GM23248 (cell line): ENCODE data around the gene PAIP2.

Experiments
- EZH2 ChIP-seq: fragments of 200-600 bp; sonication (generic); IDR thresholded peaks from 2 replicates; pipeline ENCODE4 v1.6.1; 2018; ENCODE audit warnings: antibody characterized with exemption, mild to moderate bottlenecking; ENCODE audit not compliant: insufficient read depth, poor library complexity, severe bottlenecking
- EZH2phosphoT487 ChIP-seq: fragments of 200-600 bp; sonication (generic); IDR thresholded peaks from 2 replicates; pipeline ENCODE4 v1.6.1; 2018; ENCODE audit warnings: antibody characterized with exemption, moderate library complexity, mild to moderate bottlenecking, low read depth; ENCODE audit not compliant: insufficient read depth

GRCh38 chr5:139340051-139340450, 1.6 kb upstream of the PAIP2 start:
- TF ChIP-seq EZH2phosphoT487: no peak
- TF ChIP-seq EZH2: no peak
